Embryonic facial prominence (tissue), 1 donor: ENCODE measurements around the gene ZNF407.

Experiments used
- DNase-seq: peaks from one replicate; pipeline ENCODE4 v3.0.0-alpha.2; 2016; ENCODE audit errors: extremely low spot score

Gene ZNF407

GRCh38 chr18:74825460-74825859, 227.8 kb downstream of the ZNF407 start:
- no peak for DNase-seq

GRCh38 chr18:74826572-74826971, 228.9 kb downstream of the ZNF407 start:
- DNase-seq = no peak

- no peak for DNase-seq
Observed at GRCh38 chr18:74828200-74828599, 230.5 kb downstream of the ZNF407 start.

GRCh38 chr18:74831571-74832250, 234.0 kb downstream of the ZNF407 start:
- DNase-seq = no peak

GRCh38 chr18:74832381-74832780, 234.7 kb downstream of the ZNF407 start:
- no peak for DNase-seq

- DNase-seq = no peak
Observed at GRCh38 chr18:74832999-74833398, 235.3 kb downstream of the ZNF407 start.

GRCh38 chr18:74834424-74835309, 237.0 kb downstream of the ZNF407 start:
- no peak for DNase-seq

- no peak for DNase-seq
Observed at GRCh38 chr18:74836296-74837139, 238.8 kb downstream of the ZNF407 start.

- no peak for DNase-seq
Observed at GRCh38 chr18:74840492-74841167, 243.0 kb downstream of the ZNF407 start.

GRCh38 chr18:74841248-74841647, 243.6 kb downstream of the ZNF407 start:
- no peak for DNase-seq

GRCh38 chr18:74849301-74849700, 251.6 kb downstream of the ZNF407 start:
- no peak for DNase-seq

- no peak for DNase-seq
Observed at GRCh38 chr18:74856434-74856833, 258.8 kb downstream of the ZNF407 start.

- DNase-seq = no peak
Observed at GRCh38 chr18:74856928-74857327, 259.3 kb downstream of the ZNF407 start.

GRCh38 chr18:74857901-74858300, 260.2 kb downstream of the ZNF407 start:
- no peak for DNase-seq

GRCh38 chr18:74861154-74861553, 263.5 kb downstream of the ZNF407 start:
- DNase-seq = no peak

GRCh38 chr18:74862094-74862493, 264.4 kb downstream of the ZNF407 start:
- DNase-seq = no peak

GRCh38 chr18:74866577-74866976, 268.9 kb downstream of the ZNF407 start:
- no peak for DNase-seq

GRCh38 chr18:74868461-74868860, 270.8 kb downstream of the ZNF407 start:
- no peak for DNase-seq

GRCh38 chr18:74869904-74870863, 272.5 kb downstream of the ZNF407 start:
- no peak for DNase-seq

GRCh38 chr18:74870950-74871349, 273.3 kb downstream of the ZNF407 start:
- no peak for DNase-seq
